ENCODE results near the gene SCOC.
"Not testable (repeated sequence)": the region's sequence is repeated elsewhere in the genome, so short reads cannot be mapped to it uniquely, and the experiment has no call there.

SCOC gene

GRCh38 chr4:140359562-140360427 lies 13.7 kb upstream of the SCOC start:
- FAIRE-seq (peak; percentile 87), DNase-seq (ENCODE audit: insufficient read length, low spot score) (peak; percentile 28)

GRCh38 chr4:140361099-140361498 lies 12.3 kb upstream of the SCOC start:
- no peak for FAIRE-seq
- no peak for DNase-seq (ENCODE audit: insufficient read length, low spot score)

- DNase-seq (ENCODE audit: insufficient read length, low spot score) = no peak
- no peak for FAIRE-seq
Observed at GRCh38 chr4:140363051-140363450, 10.4 kb upstream of the SCOC start.

GRCh38 chr4:140363558-140363957 lies 9.9 kb upstream of the SCOC start:
- FAIRE-seq (no peak), DNase-seq (ENCODE audit: insufficient read length, low spot score) (no peak)

GRCh38 chr4:140367738-140368137 lies 5.7 kb upstream of the SCOC start:
- no peak for FAIRE-seq

GRCh38 chr4:140368686-140369085 lies 4.8 kb upstream of the SCOC start:
- DNase-seq (ENCODE audit: insufficient read length, low spot score) = no peak
- FAIRE-seq = no peak

More at GRCh38 chr4:140367738-140368137, 5.7 kb upstream of the SCOC start:
- no peak for DNase-seq (ENCODE audit: insufficient read length, low spot score)

- peak; percentile 31 for DNase-seq (ENCODE audit: insufficient read length, low spot score)
- no peak for FAIRE-seq
Observed at GRCh38 chr4:140372751-140373327, 607 bp upstream of the SCOC start.

GRCh38 chr4:140374130-140374477 lies 658 bp downstream of the SCOC start:
- FAIRE-seq = peak; percentile 35
- no peak for DNase-seq (ENCODE audit: insufficient read length, low spot score)

- FAIRE-seq = no peak
Observed at GRCh38 chr4:140382732-140383131, 9.3 kb downstream of the SCOC start.

GRCh38 chr4:140388015-140388414 lies 14.6 kb downstream of the SCOC start:
- FAIRE-seq (no peak), DNase-seq (ENCODE audit: insufficient read length, low spot score) (no peak)

More at GRCh38 chr4:140382732-140383131, 9.3 kb downstream of the SCOC start:
- DNase-seq (ENCODE audit: insufficient read length, low spot score) = no peak

- FAIRE-seq (no peak), DNase-seq (ENCODE audit: insufficient read length, low spot score) (no peak)
Observed at GRCh38 chr4:140395668-140396067, 22.2 kb downstream of the SCOC start.

GRCh38 chr4:140400111-140400510 lies 26.7 kb downstream of the SCOC start:
- FAIRE-seq = no peak
- DNase-seq (ENCODE audit: insufficient read length, low spot score) = no peak

GRCh38 chr4:140406292-140406691 lies 32.8 kb downstream of the SCOC start:
- DNase-seq (ENCODE audit: insufficient read length, low spot score) = no peak
- FAIRE-seq = no peak

- FAIRE-seq = no peak
- DNase-seq (ENCODE audit: insufficient read length, low spot score) = no peak
Observed at GRCh38 chr4:140408974-140409373, 35.5 kb downstream of the SCOC start.

- not testable (repeated sequence) for FAIRE-seq; DNase-seq (ENCODE audit: insufficient read length, low spot score)
Observed at GRCh38 chr4:140413130-140413969, 39.9 kb downstream of the SCOC start.

- no peak for FAIRE-seq
- no peak for DNase-seq (ENCODE audit: insufficient read length, low spot score)
Observed at GRCh38 chr4:140423106-140423505, 49.7 kb downstream of the SCOC start.

GRCh38 chr4:140426610-140427105 lies 53.2 kb downstream of the SCOC start:
- FAIRE-seq (no peak), DNase-seq (ENCODE audit: insufficient read length, low spot score) (no peak)

GRCh38 chr4:140427106-140427918 lies 53.9 kb downstream of the SCOC start, which contains the start of gene CLGN:
Gene CLGN (minus strand): TSS chr4:140427648. CDS start chr4:140413078, 14,570 bp downstream.
- DNase-seq (ENCODE audit: insufficient read length, low spot score) (peak; percentile 38), FAIRE-seq (no peak)

GRCh38 chr4:140427919-140428471 lies 54.5 kb downstream of the SCOC start:
- FAIRE-seq = no peak

More at GRCh38 chr4:140427919-140428471, 54.5 kb downstream of the SCOC start:
- DNase-seq (ENCODE audit: insufficient read length, low spot score) = no peak
